GM19452 (cell line): ENCODE data around the gene SS18L1.
A peak's percentile ranks its signal among the peaks of the same experiment; 100 is the strongest.
"Not testable (repeated sequence)": the region's sequence is repeated elsewhere in the genome, so short reads cannot be mapped to it uniquely, and the experiment has no call there.

Source experiments
- ATAC-seq: cut with Tn5 transposase; IDR thresholded peaks from one replicate; pipeline ENCODE4 v1.9.1; 2021; ENCODE audit not compliant: unreplicated experiment

SS18L1 gene, protein sequence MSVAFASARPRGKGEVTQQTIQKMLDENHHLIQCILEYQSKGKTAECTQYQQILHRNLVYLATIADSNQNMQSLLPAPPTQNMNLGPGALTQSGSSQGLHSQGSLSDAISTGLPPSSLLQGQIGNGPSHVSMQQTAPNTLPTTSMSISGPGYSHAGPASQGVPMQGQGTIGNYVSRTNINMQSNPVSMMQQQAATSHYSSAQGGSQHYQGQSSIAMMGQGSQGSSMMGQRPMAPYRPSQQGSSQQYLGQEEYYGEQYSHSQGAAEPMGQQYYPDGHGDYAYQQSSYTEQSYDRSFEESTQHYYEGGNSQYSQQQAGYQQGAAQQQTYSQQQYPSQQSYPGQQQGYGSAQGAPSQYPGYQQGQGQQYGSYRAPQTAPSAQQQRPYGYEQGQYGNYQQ

DNA sequence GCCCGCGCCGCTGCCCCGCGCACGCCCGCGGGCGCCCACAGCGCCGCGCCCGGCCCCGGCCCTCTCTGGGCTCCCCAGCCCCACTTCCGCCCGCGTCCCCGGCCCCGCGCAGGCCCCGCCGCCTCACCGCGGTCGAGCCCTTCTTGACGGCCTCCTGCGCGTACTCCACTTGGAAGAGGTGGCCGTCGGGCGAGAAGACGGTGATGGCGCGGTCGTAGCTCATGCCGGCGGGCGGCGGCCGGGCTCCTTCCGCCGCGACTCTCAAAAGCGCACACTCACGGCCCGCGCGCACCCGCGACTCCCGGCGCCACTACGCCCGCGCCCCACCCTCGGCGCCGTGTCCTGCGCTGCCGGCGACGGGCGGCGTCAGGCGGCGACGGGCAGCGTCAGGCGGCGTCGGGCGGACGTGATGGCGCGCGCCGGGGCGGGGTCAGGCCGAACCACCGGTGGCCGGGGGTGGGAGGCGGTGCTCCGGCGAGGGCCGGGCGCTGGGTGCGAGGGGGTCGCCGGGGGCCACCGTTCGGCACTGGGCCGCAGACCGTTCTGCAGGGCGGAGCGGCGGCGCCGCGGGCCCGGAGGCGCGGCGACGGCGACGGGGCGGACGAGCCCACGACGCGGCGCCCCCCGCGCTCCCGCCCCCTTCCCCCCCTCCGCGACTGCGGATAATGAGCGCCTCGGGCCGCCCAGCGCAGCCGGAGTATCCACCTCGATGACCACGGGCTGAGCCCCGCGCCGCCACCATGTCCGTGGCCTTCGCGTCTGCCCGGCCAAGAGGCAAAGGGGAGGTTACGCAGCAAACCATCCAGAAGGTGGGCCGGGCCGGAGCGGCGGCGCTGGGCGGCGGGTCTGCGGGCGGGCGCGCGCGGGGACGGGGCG is at the start of gene SS18L1, which contains the start of gene PSMA7:
Gene SS18L1, plus strand, starts transcription at position 689 of the 876 bp plus-strand sequence. Its CDS starts 52 bp downstream, at position 741.
Gene PSMA7, minus strand, starts transcription at position 314 of the 876 bp plus-strand sequence. Its CDS starts 91 bp downstream, at position 223.
- ATAC-seq = peak; percentile 85

DNA sequence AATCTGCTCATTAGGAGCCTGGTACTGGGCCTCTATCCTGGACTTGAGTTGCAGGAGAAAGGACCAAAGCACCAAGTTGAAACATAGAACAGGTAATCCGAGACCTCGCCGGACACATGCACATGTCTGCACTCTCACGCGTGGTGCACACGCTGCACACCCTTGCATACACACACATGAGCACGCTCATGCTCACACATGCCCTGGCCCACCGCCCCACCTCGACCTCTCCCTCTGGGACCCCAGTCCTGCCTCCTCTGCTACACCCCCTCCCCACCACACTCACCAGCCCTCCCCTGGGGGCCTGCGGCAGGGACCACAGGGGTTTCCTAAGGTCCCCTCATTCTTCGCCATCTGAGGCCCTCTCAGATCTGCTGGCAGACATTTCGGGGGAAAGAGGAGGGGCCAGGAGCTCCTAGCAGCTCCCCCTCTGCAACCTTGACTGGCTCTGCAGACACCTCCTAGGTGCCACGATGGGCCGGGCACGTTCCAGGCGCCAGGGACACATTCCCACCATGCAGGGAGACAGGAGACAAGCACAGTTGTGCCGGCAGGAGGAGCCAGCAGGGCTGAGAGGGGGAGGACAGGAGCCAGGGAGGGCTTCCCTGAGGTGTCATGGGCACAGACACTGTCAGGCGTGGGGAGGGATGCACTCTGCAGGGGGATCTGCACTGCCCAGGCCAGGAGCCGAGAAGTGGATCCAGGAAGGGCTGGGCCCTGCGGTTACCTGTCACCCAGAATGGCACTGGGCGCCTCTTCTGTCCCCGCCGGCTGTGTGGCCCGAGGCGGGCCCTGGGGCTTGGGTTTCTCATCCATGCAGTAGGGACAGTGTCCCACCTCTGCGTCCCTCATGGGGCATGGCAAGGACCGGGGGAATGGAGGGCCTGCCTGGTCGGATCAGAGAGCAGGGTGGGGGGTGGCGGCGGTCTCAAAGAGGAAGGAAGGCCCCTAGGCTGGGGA is 46.9 kb upstream of the SS18L1 start:
- no peak for ATAC-seq

DNA sequence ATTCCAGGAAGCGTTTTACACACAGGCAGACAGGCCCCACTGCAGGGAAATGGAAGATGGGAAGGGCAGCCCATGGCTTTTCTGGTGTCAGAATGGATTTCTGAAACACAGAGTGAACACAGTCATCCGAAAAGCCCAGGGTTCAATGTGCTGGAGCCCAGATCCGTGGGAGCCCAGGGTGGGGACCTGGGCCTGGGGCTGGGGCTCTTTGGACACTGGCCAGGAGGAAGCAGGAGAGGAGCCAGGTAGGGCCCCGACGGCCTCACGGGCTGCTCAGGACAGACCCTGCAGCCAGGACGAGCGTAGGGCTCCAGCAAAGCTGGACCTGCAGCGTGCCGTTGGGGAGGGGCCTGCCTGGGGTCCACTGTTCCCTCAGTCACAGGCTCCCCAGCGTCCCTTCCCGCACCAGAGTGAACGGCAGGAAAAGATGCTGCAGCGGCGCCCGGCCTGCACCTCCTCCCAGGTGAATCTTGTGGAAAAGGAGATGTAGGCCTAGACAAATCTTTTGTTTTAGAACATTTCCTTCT is 45.6 kb upstream of the SS18L1 start:
- ATAC-seq = no peak

DNA sequence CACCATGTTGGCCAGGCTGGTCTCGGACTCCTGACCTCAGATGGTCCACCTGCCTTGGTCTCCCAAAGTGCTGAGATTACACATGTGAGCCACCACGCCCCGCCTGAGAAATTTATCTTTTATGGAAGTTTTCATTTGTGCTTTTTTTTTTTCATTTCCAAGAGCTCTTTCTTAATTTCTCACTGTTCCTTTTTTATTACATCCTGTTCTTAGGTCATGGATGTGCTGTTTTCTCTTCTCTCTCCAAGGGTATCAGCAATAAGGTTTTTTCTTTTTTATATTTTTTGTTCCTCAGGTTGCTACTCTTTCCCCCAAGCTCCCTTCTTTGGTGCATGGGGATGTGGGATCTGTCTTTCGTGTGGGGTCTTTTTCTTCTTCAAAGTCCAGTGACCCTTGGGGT is 42.5 kb upstream of the SS18L1 start:
- ATAC-seq = no peak

DNA sequence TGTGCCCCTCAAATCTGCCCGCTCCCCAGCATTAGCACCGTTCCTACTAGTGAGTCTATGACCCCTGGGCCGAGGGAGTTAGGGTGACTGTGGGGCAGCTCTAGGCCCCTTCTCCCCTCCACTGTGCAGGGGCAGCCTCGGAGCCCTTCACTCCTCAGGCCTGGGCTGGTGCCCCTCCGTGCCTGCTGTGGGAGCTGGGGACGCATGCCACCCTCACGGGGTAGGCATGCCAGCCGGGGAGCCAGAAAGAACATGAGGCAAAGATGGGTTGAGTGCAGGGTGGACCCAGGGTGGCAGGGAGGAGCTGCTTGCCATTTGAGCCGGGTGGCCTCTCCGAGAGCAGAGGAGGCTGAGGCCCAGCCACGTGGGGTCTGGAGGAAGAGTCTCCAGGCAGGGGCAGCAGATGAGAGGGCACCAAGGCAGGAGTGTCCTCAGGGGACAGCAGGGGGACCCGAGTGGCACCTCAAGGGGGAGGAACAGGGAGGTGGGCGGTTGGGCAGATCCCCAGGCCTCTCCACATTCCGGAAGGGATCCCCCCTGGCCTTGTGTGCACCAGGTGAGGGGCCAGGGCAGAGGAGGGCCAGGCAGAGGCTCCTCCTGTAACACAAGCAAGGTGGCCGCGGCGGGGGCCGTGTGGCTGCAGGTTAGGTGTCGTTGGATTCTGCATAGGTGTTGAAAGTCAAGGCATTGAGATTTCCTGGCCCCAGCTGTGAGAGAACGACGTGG is 39.9 kb upstream of the SS18L1 start:
- no peak for ATAC-seq

DNA sequence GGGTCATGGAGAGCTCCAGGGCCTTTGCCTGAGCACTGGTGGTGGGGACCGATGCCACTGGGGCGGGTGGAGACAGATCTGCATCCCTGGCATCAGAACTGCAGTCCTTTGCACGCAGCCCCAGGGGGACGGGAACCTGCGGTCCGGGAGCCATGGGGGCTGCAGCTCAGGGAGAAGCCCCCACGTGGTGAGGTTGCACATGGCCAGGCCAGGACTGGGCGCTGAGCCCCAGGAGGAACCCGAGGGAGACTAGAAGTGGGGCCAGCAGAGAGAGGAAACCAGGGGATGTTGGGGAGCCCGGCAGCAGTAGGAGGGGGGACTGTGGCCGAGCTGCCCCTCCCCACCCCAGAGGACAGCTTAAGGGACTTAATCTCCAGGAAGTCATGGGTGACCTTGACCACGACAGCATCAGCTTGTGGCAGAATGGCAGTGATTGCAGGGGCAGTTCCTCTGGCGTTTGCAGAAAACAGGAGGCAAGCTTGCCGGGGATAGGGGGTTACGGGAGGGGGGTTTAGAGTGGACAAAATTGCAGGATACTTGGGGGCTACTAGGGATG is 39.3 kb upstream of the SS18L1 start:
- no peak for ATAC-seq

DNA sequence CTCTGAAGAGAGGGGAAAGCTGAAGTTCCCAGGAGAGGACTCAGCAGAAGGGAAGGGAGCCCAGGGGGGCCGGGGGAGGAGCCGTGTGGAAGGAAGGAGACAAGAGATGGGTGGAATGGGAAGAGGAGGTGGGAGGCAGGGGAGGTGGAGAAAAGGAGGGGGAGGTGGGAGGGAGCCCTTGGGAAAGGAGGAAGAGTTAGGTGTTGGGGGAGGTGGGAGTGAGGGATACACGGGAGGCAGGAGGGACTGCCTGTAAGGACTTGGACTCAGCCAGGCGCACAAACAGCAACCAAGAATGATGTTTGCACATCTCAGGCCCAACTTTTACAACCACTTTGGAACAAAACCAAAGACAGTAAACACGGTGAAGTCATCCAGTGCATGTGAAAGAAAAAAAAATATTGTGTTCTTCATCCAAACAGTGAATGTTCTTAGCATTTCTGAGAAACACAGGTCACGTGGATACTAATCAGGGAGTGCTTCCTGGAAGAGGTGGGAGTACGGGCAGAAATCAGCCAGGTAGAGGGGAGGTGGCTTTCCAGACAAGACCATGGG is 38.7 kb upstream of the SS18L1 start:
- no peak for ATAC-seq

DNA sequence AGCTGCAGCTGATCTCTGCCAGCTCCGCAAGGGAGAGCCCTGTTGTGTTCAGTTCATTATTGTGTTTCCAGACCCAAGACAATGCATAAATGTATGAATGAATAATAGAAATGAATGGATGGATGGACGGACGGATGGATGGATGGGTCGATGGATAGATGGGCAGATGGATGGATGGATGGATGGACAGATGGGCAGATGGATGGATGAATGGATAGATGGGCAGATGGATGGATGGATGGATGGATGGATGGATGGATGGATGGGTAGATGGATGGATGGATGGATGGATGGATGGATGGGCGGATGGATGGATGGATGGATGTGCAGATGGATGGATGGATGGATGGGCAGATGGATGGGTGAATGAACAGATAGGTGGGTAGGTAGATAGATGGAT is 38.0 kb upstream of the SS18L1 start:
- ATAC-seq = no peak

DNA sequence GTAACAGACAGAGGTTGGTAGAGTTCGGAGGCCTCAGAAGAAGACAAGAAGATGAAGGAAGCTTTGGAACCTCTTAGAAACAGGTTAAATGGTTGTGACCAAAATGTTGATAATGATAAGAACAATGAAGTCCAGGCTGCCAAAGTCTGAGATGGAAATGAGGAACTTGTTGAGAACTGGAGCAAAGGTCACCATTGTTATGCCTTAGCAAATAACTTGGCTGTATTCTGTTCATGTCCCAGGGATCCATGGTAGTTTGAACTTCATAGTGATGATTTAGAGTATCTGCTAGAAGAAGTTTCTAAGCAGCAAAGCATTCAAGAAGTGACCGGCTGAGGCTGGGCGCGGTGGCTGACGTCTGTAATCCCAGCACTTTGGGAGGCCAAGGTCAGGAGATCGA is 32.4 kb upstream of the SS18L1 start:
- ATAC-seq = no peak

DNA sequence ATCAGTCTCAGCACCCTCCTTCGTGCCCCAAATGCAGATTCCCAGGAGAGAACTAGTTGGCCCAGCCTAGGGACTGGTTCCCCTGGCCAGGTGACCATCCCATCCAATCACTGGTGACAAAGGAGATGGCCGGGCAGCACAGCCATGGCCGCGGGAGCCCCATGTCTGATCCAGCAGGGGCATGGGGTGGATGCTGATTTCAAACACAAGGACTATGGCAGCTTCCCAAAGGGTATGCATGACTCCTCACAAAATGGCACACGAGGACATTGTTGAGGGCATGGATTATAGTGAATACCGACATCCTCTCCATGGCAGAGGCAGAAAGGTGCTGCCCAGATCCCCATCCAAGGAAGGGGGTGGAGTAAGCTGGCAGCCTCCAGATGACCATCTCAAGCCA is 31.2 kb upstream of the SS18L1 start:
- ATAC-seq = no peak

DNA sequence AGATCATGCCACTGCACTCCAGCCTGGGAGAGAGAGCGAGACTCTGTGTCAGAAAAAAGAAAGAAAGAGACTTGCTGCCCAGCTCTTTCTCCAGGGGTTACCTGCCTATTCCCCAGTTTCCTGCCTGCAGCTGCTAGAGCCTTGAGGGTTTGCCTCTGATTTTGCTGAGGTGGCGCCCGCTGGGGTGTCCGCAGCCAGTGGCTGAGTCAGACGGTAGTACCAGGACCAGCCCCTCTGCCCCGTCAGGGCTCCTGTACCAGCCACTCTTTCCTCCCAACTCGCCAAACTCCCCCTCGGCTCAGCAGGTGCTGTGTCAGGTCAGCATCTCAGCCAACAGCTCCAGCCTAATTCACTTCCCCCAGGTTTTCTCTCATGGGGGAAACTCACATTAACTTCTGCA is 28.7 kb upstream of the SS18L1 start:
- ATAC-seq = no peak

DNA sequence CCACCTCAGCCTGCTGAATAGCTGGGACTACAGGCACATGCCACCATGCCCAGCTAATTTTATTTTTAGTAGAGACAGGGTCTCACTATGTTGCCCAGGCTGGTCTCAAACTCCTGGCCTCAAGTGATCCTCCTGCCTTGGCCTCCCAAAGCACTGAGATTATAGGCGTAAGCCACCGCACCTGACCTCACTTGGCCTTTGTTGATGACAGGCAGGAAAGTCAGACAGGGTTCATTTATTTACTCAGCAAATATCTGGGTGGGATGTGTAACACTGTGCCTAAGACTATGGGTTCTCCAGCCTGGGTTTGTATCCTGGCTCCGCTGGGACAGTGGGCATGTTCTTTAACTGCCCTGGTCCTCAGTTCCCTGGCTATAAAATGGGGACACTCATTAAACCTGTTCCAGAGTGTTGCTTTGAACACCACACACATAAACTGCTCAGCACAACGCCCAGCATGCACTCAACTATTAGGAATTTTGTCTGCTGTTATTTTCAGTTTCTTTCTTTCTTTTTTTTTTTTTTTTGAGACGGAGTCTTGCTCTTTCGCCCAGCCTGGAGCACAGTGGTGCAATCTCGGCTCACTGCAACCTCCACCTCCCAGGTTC is 27.7 kb upstream of the SS18L1 start:
- ATAC-seq = not testable (repeated sequence)

DNA sequence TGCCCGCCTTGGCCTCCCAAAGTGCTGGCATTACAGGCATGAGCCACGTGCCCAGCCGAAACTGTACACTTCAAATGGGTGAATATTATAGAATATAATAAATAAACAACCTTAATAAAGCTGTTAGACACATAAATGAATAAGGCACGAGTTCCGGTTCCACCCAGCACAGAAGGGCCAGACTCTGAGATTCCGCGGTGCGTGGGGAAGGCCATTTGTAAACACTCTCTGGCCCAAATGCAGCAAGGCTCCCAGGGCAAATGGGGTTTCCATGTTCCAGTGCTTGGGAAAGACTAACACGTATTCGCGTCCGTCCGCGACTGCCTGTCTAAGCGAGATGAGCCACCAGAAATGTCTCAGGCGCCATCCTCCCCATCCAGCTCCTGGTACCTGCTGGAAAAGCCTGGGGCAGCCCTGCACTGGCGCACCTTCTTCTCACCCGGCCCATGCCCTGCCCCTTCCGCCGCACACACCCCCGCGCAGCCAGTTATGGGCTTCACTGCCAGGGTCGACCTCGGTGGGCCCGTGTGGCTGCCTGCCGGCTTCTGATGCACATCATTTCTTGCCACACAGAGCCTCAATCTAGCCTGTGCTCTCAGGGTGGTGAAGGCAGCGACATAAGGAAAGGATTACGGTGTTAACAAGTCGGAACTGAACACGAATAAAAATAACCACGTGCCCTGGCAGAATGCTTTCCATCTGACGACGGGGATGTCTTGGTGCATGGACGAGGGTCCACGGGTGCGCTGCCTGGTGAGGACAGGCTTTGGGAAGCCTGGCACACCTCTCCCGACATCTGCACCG is 26.8 kb upstream of the SS18L1 start:
- no peak for ATAC-seq

DNA sequence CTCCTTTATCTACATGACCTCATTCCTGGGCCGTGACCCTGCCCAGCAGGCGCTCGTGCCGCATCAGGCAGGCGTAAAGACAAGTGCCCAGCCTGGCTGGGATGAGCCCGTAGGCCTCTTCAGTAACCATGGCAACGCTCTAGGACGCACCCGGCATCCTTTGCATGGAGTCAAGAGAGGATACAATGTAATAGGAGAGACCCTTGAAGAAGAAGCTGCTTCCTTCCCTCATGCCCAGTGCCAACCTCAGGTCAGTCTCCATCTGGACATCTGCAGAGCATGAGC is 26.3 kb upstream of the SS18L1 start:
- no peak for ATAC-seq

DNA sequence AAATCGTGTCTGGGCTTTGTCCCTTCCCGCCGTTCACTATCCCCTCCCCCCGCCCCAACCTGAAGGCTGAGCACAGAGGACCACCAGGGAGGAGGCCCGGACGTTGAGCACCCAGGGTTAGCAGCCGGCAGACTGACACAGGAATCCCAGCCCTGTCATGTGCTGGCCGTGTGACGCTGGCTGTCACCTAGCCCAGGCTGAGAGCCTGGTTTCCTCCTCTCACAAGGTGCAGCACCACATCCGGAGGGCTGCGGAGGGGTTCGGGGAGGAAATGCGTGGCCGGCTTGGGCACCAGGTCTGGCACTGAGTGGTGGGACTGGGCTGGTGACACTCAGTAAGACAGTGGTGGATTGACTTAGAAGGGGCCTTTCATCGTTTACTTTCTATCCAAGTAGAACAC is 25.9 kb upstream of the SS18L1 start:
- no peak for ATAC-seq

DNA sequence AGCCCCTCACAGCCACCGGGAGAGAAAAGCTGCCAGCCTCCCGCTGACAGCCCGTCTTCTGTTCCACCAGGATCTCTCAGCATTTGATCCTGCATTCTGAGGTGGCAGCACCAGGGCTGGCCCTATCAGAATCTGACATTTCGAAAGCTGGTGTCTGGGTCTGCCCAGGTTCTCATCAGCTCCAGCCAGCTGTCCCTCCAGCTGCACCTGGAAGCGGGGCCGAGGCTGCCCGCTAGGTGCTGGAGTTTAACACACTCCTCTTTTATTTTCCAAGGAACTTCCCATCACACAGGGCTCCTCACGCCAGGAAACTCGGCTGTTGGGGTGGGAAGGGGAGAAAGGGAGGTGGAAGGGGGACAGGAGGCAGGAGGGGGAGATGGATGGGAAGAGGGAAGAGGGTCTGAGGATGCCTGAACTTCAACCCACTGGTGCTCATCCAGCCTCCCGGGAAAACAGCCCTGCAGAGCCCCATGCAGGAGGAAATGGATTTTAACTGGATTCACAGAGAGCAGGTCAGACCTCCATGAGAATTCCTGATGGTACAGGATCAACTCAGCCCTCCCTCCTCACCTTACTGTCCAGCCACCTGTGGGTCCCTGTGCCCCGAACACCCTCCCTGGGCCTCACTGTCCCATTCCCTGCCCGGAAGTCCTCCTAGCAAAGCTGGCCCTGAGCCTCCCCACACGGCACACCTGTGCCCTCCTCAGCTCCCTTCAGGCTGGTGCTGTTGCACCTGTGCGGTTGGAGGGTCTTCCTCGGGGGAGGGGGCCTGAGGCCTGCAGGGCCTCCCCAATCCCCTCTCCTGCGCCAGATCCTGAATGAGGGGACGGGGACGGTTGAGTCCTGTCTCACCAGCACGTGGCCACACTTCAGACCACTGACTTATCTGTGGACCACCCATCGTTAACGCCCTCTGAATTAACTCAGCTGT is 25.2 kb upstream of the SS18L1 start:
- ATAC-seq = no peak

DNA sequence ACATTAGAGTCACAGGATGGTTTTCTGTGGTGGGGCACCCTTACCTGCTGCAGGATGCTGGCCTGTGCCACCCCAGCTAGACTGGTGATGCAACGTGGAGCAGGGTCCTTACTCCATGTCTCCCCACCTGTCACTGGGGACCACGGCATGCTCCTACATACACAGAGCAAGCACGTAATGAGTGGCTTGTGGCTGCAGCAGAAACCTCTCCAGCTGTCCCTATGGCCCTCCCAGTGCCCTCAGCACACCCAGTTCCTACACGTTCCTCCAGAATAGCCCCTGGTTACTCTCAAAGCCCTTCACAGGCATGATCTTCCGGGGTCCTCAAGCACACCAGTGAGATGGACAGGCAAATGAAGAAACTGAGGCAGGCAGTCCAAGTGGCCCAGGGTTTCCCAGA is 24.5 kb upstream of the SS18L1 start:
- ATAC-seq = no peak
